GM12873 (cell line): Measurements from ENCODE around the gene ALCAM.

Experiments
- CTCF ChIP-seq: IDR thresholded peaks from 2 replicates; pipeline ENCODE4 v1.5.1; 2012; ENCODE audit warnings: low read depth, mild to moderate bottlenecking, moderate library complexity, low read length, control low read depth; ENCODE audit not compliant: insufficient read depth; ENCODE audit errors: missing control alignments

The ALCAM gene

GRCh38 chr3:105480768-105481167, 114.1 kb downstream of the ALCAM start:
- no peak for TF ChIP-seq CTCF

- TF ChIP-seq CTCF = no peak
Observed at GRCh38 chr3:105483476-105483875, 116.8 kb downstream of the ALCAM start.

- no peak for TF ChIP-seq CTCF
Observed at GRCh38 chr3:105490045-105490444, 123.3 kb downstream of the ALCAM start.

- TF ChIP-seq CTCF = no peak
Observed at GRCh38 chr3:105493305-105493892, 126.7 kb downstream of the ALCAM start.

- TF ChIP-seq CTCF = no peak
Observed at GRCh38 chr3:105495021-105495420, 128.3 kb downstream of the ALCAM start.

GRCh38 chr3:105496343-105496742, 129.6 kb downstream of the ALCAM start:
- no peak for TF ChIP-seq CTCF

- no peak for TF ChIP-seq CTCF
Observed at GRCh38 chr3:105497386-105497785, 130.7 kb downstream of the ALCAM start.
